OCI-LY1 (cell line): Measurements from ENCODE around the gene ACAP3.

Experiments used
- CTCF ChIP-seq: fragments of 200-600 bp; sonication (generic), shearing (Covaris generic); IDR thresholded peaks from 2 replicates; pipeline ENCODE4 v1.5.1; 2017; ENCODE audit warnings: mild to moderate bottlenecking, antibody characterized with exemption, low read length, moderate library complexity, mixed read lengths
- EZH2 ChIP-seq: fragments of 200-600 bp; sonication (generic), shearing (Covaris generic); IDR thresholded peaks from 2 replicates; pipeline ENCODE4 v1.8.0; 2017; ENCODE audit warnings: borderline replicate concordance, mixed run types, mild to moderate bottlenecking, antibody characterized with exemption, low read length, moderate library complexity, mixed read lengths

- TF ChIP-seq CTCF (no peak), EZH2 (no peak)
These were observed 34.4 kb upstream of the ACAP3 start for GRCh38 chr1:1342061-1342562.
